ENCODE data around the gene TMEM87A. TPM values are rescaled to one million over a fixed set of nuclear protein-coding genes. Genes with fewer than 3 reads are reported as not detected.

TMEM87A gene
- total and polyA plus RNA-seq, 2 of the 8 experiments (the other 6 are each of a cell fraction or from before 2014, with no cell fraction given) = 15.2 to 33.1 TPM

- no peak for TF ChIP-seq CHD7 (IDR thresholded peaks at IDR 0.05; ENCODE audit: insufficient replicate concordance, low read length)
- TF ChIP-seq NRF1 (IDR thresholded peaks at IDR 0.05; ENCODE audit: low read depth, low read length) = no peak
- TF ChIP-seq CREB1 (IDR thresholded peaks at IDR 0.05) = no peak
- no peak for TF ChIP-seq SIX5 (IDR thresholded peaks at IDR 0.05; ENCODE audit: low read depth, low read length)
- TF ChIP-seq TEAD4 (IDR thresholded peaks at IDR 0.05; ENCODE audit: low read depth, low read length) = no peak
- TF ChIP-seq E2F6 (IDR thresholded peaks at IDR 0.05) = no peak
Observed at GRCh38 chr15:42210696-42211095, 62.5 kb downstream of the TMEM87A start (continued).
